ENCODE results near the gene PPP4R2. TPM values are rescaled to one million over a fixed set of nuclear protein-coding genes. Genes with fewer than 3 reads are reported as not detected.

The PPP4R2 gene
- total and polyA plus RNA-seq, 3 experiments from 2014 or later = 45.8 to 122 (median 115) TPM

GRCh38 chr3:73115806-73116205 lies 119.2 kb downstream of the PPP4R2 start:
- Mint-ChIP-seq H3K36me3 (no peaks in the 10 kb centered on the region), H3K9me3 (no peaks in the 10 kb centered on the region), H3K27me3 (peaks cover 4 to 18% of the 10 kb centered on the region in 2 donors), H3K4me3 (no peak overlapping the region), H3K27ac (peak overlapping the region in 1 of 8 donors; percentile 86), H3K4me1 (no peaks in the 10 kb centered on the region)
- H3K27me3 ChIP-seq (ENCODE audit: insufficient read depth, low read length, poor library complexity, severe bottlenecking) = no peaks in the 10 kb centered on the region
- H3K4me1 ChIP-seq (ENCODE audit: insufficient read depth, low read length) = no peaks in the 10 kb centered on the region
- H3K4me3 ChIP-seq (ENCODE audit: low read length) = no peak overlapping the region
- no peaks in the 10 kb centered on the region for H3K9me3 ChIP-seq (ENCODE audit: low read length)
- no peaks in the 10 kb centered on the region for H3K36me3 ChIP-seq (ENCODE audit: insufficient read depth, low read length)
- no peak for DNase-seq
- no peak overlapping the region for H3K27ac ChIP-seq (ENCODE audit: low read depth, low read length)
- ChIA-PET CTCF (no interaction called here), POLR2A (no interaction called here)

Other genes with a start within 250 kb of the PPP4R2 start
- gene SHQ1, start 148.4 kb upstream of the PPP4R2 start, total RNA-seq = 10 to 100 TPM; 36.0 to 37.7 TPM
- gene SHQ1, start 148.4 kb upstream of the PPP4R2 start, polyA plus RNA-seq = 44.9 TPM
- gene GXYLT2, start 108.8 kb upstream of the PPP4R2 start, total RNA-seq = not detected
- not detected for gene GXYLT2, start 108.8 kb upstream of the PPP4R2 start, polyA plus RNA-seq
- 1 to 10 TPM; 3.2 to 4.7 TPM for gene EBLN2, start 64.8 kb downstream of the PPP4R2 start, total RNA-seq
- gene EBLN2, start 64.8 kb downstream of the PPP4R2 start, polyA plus RNA-seq = 0.76 TPM

All from CD8-positive, alpha-beta memory T cell (primary cell).